ENCODE measurements around the gene EMX2.

DNA sequence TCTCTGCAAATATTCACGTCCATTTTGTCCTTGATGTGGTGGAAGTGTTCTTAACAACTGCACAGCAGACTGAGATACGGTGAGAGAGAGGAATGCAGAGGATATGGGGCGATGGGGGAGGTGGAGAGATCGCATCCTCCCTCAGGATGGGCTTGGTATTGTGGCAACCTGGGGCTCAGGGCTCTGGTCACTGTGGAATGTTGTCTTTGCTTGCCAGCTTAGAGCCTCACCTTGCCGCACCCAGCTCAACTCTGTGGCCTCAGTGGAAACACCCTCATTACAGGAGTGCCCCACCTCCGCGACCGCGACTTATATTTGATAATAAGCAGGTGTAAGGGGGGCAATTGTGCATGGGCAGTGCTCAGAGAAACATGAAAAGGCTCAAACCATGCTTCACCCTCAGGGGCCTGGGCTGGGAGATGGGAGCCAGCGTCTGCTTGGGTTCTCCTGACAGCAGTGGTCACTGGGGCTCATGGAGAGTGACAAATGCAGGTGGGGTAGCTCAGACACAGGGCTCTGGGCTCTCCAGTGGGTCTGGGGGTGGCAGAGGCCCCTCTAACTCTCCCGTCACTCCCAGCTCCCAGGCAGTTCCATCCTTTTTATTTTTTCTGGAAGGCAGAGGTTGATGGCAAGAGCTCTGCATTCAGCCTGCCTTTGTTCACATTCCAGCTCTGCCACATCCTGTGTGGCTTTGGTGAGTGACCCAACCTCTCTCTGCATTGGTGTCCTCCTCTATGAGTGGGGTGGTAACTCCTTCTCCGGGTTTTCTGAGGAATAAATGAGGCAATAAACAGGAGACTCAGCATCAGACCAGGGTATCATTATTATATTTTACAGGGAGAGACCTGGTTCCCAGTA is 43.1 kb upstream of the EMX2 start:
- TF ChIP-seq, protein P1, sequence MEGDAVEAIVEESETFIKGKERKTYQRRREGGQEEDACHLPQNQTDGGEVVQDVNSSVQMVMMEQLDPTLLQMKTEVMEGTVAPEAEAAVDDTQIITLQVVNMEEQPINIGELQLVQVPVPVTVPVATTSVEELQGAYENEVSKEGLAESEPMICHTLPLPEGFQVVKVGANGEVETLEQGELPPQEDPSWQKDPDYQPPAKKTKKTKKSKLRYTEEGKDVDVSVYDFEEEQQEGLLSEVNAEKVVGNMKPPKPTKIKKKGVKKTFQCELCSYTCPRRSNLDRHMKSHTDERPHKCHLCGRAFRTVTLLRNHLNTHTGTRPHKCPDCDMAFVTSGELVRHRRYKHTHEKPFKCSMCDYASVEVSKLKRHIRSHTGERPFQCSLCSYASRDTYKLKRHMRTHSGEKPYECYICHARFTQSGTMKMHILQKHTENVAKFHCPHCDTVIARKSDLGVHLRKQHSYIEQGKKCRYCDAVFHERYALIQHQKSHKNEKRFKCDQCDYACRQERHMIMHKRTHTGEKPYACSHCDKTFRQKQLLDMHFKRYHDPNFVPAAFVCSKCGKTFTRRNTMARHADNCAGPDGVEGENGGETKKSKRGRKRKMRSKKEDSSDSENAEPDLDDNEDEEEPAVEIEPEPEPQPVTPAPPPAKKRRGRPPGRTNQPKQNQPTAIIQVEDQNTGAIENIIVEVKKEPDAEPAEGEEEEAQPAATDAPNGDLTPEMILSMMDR (IDR thresholded peaks at IDR 0.05 in 2 of 3, conservative IDR thresholded peaks at IDR 0.05 in 1 of 3; ENCODE audit: borderline replicate concordance in 1 of 3, insufficient read depth in 1 of 3, low read depth in 2 of 3, low read length in 2 of 3): no peak
- TF ChIP-seq TCF7L2 (IDR thresholded peaks at IDR 0.05; ENCODE audit: borderline replicate concordance, extremely low read depth, insufficient read depth, insufficient read length) (no peak), CEBPB (IDR thresholded peaks at IDR 0.05; ENCODE audit: low read depth) (no peak), POLR2A (IDR thresholded peaks at IDR 0.05; ENCODE audit: borderline replicate concordance, extremely low read depth, insufficient read depth, insufficient read length) (no peak), EZH2 (IDR thresholded peaks at IDR 0.05) (no peak), SP1 (IDR thresholded peaks at IDR 0.05; ENCODE audit: low read depth) (no peak), SRF (IDR thresholded peaks at IDR 0.05; ENCODE audit: low read depth) (no peak), JUND (IDR thresholded peaks at IDR 0.05) (no peak), RAD21 (IDR thresholded peaks at IDR 0.05; ENCODE audit: low read depth) (no peak), SIN3A (IDR thresholded peaks at IDR 0.05; ENCODE audit: low read depth) (no peak)
